MCF 10A (cell line): ENCODE data around the gene TNNI2. TPM values are rescaled to one million over a fixed set of nuclear protein-coding genes. Genes with fewer than 3 reads are reported as not detected.

Source experiments
- BruUV-seq: library from RNA; stranded (reverse); fragments of 400-500 nt; replicated peaks from 2 replicates; lab custom pipeline; 2021; lab: Mats Ljungman, UMichigan
- CTCF ChIA-PET: fragments of 300-600 bp; sonication (Branson Sonifier 250); formaldehyde crosslinking; extraction: SDS; loops from one replicate; lab custom pipeline; 2021; ENCODE audit warnings: antibody characterized with exemption, inconsistent platforms; lab: Yijun Ruan, JAX
- POLR2A ChIA-PET: fragments of 300-600, 350-650 bp; sonication (Branson Sonifier 250); formaldehyde crosslinking; extraction: SDS; loops from one replicate; lab custom pipeline; 2020; ENCODE audit warnings: antibody characterized with exemption, inconsistent platforms; lab: Yijun Ruan, JAX
- DNase-seq: peaks from one replicate; pipeline ENCODE4 v3.0.0-alpha.2; 2018; ENCODE audit not compliant: unreplicated experiment
- H3K27ac Mint-ChIP-seq: one replicate; pipeline ENCODE4 v1.8.0; 2022; ENCODE audit warnings: mild to moderate bottlenecking, low read depth, mixed read lengths; ENCODE audit not compliant: unreplicated experiment
- H3K27me3 Mint-ChIP-seq: one replicate; pipeline ENCODE4 v1.8.0; 2022; ENCODE audit warnings: mixed read lengths; ENCODE audit not compliant: insufficient read depth, unreplicated experiment
- H3K36me3 Mint-ChIP-seq: one replicate; pipeline ENCODE4 v1.8.0; 2022; ENCODE audit warnings: mild to moderate bottlenecking, moderate library complexity, mixed read lengths; ENCODE audit not compliant: insufficient read depth, unreplicated experiment
- H3K4me1 Mint-ChIP-seq: one replicate; pipeline ENCODE4 v1.8.0; 2022; ENCODE audit warnings: mixed read lengths; ENCODE audit not compliant: insufficient read depth, unreplicated experiment
- H3K4me3 Mint-ChIP-seq: one replicate; pipeline ENCODE4 v1.8.0; 2022; ENCODE audit warnings: mild to moderate bottlenecking, moderate library complexity, mixed read lengths; ENCODE audit not compliant: unreplicated experiment
- H3K9me3 Mint-ChIP-seq: one replicate; pipeline ENCODE4 v1.8.0; 2022; ENCODE audit warnings: mixed read lengths; ENCODE audit not compliant: unreplicated experiment
- intact Hi-C: fragments of 100-400 bp; cut with micrococcal nuclease; formaldehyde crosslinking; loops from 2 replicates; pipeline ENCODE4 v1.14.1; 2022
- total RNA-seq: library from RNA; stranded (reverse); gene quantifications from 2 replicates; pipeline ENCODE4 v1.2.3, GENCODE V29; 2022
- TF ChIP-seq, protein P1 (sequence below): fragments of 200-600 bp; IDR thresholded peaks from one replicate; pipeline ENCODE4 v1.8.0; 2022; ENCODE audit warnings: antibody characterized with exemption, mild to moderate bottlenecking; ENCODE audit not compliant: unreplicated experiment

Gene TNNI2
- total RNA-seq, 1 experiment from 2014 or later, result 77.7 TPM

DNA sequence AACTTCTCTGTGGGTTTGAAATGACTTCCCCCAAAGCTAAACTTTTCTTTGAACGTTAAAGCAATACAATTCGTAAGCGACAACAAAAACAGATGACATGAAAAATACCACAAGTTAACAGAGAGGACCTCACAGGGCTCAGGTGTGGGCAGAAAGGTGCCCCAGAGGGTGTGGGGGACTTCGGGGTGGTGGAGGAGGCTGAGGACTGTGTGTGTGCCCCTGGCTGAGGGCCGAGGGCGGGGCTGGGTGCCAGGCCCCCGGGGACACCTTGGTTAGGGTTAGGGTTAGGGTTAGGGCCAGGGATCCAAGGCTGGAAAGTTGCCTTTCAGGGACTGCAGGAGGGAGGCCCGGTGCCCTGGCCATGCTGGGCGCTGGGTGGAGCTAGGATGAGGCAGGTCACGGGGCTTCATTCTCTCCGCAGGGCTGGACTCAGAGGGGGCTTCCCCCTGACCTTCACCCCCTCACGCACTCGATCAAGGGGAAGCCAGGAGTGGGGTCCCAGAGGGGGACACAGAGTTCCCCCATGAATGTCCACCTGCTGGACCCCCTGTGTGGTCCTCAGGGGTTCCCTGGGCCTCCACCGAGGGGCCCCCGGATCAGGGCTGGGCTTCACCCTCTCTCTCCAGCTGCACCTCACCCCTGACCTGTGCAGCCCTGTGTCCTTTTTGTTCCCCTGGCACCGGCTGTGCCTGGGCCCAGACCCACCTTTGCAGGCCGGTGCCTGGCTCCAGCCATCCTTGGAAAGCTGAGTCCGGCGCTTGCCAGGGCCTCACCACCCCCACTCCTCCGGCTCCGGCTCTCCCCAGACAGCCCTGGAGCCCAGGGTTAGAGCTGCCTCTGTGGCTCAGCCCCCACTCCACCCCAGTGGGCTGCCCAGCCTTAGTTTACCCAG is 7.0 kb downstream of the TNNI2 start:
- Mint-ChIP-seq H3K27ac (peak overlapping the region; percentile 77), H3K4me3 (no peak overlapping the region), H3K4me1 (peaks cover 40% of the 10 kb centered on the region), H3K9me3 (no peaks in the 10 kb centered on the region), H3K36me3 (peaks cover 20% of the 10 kb centered on the region), H3K27me3 (no peaks in the 10 kb centered on the region)
- POLR2A ChIA-PET, result interaction anchor here (0.7 to 0.9 kb wide), 2 partner anchors 9 to 13 kb away, joined by 3 read pairs; no protein-coding TSS in a partner anchor
- TF ChIP-seq, protein P1, sequence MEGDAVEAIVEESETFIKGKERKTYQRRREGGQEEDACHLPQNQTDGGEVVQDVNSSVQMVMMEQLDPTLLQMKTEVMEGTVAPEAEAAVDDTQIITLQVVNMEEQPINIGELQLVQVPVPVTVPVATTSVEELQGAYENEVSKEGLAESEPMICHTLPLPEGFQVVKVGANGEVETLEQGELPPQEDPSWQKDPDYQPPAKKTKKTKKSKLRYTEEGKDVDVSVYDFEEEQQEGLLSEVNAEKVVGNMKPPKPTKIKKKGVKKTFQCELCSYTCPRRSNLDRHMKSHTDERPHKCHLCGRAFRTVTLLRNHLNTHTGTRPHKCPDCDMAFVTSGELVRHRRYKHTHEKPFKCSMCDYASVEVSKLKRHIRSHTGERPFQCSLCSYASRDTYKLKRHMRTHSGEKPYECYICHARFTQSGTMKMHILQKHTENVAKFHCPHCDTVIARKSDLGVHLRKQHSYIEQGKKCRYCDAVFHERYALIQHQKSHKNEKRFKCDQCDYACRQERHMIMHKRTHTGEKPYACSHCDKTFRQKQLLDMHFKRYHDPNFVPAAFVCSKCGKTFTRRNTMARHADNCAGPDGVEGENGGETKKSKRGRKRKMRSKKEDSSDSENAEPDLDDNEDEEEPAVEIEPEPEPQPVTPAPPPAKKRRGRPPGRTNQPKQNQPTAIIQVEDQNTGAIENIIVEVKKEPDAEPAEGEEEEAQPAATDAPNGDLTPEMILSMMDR, result no peak
- BruUV-seq, result no TSS peak
- no peak for DNase-seq
- intact Hi-C loops, result no loop called here
- CTCF ChIA-PET, result interaction anchor here (0.7 to 1.3 kb wide), 3 partner anchors 13 to 306 kb away, joined by 3 to 4 read pairs (median 3); no protein-coding TSS in a partner anchor

DNA sequence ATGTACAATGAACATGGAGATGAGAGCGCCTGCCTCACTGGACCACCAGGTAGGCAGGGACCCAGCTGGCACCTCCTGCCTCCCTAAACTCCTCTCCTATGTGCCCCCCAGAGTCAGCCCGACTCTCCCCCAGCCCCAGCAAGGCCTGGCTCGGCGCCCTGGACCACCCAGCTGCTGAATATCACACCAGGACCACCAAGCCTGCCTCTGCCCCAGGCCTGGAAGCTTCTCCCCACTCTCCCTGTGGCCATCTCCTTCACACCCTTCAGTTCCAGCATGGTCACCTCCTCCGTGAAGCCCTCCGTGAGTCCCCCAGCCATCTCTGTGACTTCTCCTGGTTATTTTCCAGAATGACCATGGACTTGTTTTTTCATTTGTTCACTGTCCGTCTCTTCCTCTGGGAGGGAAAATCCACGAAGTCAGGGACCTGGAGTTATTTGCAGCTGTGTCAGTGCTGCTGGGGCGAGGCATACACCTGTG is 7.7 kb downstream of the TNNI2 start:
- ChIA-PET POLR2A (interaction anchor here (0.9 kb wide), 1 partner anchor 13 kb away, joined by 3 read pairs; no protein-coding TSS in a partner anchor), CTCF (interaction anchor here (0.7 kb wide), 1 partner anchor 306 kb away, joined by 3 read pairs; no protein-coding TSS in a partner anchor)
- no peak for DNase-seq
- Mint-ChIP-seq H3K4me1 (peaks cover 40% of the 10 kb centered on the region), H3K4me3 (no peak overlapping the region), H3K27me3 (no peaks in the 10 kb centered on the region), H3K27ac (no peak overlapping the region), H3K36me3 (peaks cover 14% of the 10 kb centered on the region), H3K9me3 (no peaks in the 10 kb centered on the region)
- intact Hi-C loops, result no loop called here
- TF ChIP-seq, protein P1, result no peak
- no TSS peak for BruUV-seq

DNA sequence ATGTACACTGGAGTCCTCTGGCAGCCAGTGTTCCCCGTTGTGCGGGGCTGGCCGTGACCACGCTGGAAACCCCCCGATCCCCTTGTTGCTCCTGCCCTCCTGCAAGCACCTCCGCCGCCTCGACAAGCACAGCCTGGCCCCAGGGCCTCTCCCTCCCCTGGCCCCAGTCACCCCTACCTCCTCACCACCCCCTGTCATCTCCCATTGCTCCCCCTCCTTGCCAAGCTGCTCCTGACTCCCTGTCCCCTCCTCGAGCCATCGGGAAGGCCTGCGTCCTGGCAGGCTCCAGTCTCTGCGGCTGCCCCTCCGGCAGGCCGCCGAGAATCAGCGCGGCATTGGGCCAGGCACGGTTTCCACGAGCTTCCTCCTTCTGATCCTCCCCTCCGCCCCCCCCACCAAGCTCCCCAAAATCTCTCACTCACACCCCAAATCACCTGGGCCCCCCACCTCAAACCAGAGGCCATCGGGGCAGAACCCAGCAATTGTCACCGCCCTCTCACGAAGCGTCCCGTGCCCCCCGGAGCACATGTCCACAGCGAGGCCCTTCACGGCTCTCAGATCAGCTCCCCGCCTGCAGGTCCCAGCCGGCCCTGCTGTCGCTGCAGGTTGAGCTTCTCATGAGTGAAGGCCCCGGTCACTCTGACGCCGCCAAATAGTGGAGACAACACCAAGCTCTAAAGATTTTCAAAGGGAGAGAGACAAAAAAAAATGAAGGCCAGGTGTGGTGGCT is 8.4 kb downstream of the TNNI2 start:
- TF ChIP-seq, protein P1, result no peak
- Mint-ChIP-seq H3K27me3 (no peaks in the 10 kb centered on the region), H3K9me3 (no peaks in the 10 kb centered on the region), H3K36me3 (peaks cover 14% of the 10 kb centered on the region), H3K27ac (no peak overlapping the region), H3K4me1 (peaks cover 40% of the 10 kb centered on the region), H3K4me3 (no peak overlapping the region)
- BruUV-seq, result no TSS peak
- intact Hi-C loops, result no loop called here
- ChIA-PET POLR2A (no interaction called here), CTCF (interaction anchor here (0.5 to 1.5 kb wide), 6 partner anchors 13 to 295 kb away, joined by 3 to 5 read pairs (median 3); partner anchors contain the start of gene SYT8)
- DNase-seq, result no peak
